VCaP (cell line): ENCODE data around the gene PWWP2B.

ENCODE experiments used
- H3K27ac ChIP-seq: fragments of 450-650 bp; 2 replicates; pipeline ENCODE4 v1.5.1; 2017
- CTCF ChIP-seq: fragments of 450-650 bp; conservative IDR thresholded peaks from 2 replicates; pipeline ENCODE4 v1.5.1; 2017; ENCODE audit warnings: mild to moderate bottlenecking, moderate library complexity

PWWP2B gene

DNA sequence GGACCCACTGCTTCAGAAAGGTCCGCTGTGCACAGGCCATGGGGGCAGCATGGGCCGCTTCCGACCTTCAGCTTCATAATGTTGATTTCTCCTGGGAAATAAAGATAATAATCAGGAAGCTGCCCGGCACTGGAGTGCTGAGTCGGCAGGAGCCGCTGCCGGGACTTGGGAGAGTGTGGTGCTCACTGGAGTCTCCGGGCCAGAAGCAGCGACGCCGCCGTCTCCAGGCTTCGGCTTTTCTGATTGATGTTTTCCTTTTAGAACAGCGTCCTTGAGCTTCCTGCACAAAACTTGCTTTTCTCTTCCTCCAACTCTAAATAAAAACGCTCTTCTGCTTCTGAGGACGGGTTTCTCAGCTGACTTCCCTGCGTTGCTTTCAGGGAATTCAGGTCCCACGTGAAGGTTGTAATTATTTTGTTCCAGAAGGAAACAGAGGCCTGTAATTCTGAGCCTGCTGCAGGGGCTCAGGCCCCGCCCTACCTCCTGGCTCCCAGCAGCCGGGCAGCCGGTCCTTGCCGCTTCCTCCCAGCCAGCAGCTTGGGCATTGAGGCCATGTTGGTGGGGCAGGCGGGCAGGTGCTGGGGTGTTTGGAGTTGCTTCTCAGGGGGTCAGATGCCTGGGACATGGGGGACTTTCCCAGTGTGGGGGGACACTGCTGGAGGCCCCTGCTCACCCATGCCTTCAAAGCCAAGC lies 14.7 kb downstream of the PWWP2B start:
- no peak for TF ChIP-seq CTCF
- H3K27ac ChIP-seq: peak overlapping the region; percentile 99

- TF ChIP-seq CTCF: no peak
- H3K27ac ChIP-seq: peak overlapping the region; percentile 99
These were observed 15.6 kb downstream of the PWWP2B start for GRCh38 chr10:132412316-132413192.

DNA sequence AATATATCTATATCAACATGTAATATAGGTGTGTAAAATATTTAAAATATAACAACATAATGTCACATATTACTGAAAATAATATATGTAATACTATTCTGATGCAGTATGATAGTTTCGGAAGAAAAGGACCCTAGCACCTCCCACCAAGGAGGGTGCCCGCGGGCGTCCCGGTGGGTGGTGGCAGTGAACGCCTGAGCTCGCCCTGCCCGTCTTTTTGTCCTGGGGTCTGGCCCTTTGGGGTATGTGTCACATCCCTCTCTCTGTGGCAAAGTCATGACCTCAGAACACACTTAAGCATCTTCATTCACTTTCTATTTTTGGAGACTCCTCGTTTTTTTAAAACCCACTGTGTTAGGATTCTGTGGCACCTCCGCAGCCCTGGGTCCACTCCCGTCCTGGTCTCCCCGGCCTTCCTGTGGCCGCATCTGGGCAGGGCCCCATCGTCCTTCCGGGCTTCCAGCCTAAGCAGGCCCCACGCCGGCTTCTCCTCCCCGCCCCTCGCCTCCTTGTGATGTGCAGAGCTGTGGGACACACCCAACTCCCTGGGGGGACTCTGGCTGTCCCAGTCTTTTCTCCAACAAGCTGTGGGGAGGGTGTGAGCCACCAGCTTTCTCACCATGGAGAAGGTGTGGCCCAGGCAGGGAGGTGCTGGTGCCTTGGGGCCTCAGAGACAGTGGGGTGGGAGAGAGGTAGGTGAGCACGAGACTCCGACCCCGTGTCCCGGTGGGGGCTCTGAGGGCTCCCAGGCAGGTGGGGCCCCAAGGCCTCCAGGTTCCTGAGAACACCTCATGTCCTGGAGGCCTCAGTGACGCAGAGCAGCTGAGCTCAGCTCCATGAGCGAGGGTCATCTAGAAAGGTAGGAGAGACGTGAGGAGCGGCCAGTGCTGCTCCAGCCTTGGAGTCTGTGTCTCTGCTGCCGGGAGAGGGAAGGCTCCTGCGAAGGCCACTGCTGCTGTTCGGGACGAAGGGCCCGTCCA lies 16.5 kb downstream of the PWWP2B start:
- TF ChIP-seq CTCF: no peak
- peak overlapping the region; percentile 99 for H3K27ac ChIP-seq

DNA sequence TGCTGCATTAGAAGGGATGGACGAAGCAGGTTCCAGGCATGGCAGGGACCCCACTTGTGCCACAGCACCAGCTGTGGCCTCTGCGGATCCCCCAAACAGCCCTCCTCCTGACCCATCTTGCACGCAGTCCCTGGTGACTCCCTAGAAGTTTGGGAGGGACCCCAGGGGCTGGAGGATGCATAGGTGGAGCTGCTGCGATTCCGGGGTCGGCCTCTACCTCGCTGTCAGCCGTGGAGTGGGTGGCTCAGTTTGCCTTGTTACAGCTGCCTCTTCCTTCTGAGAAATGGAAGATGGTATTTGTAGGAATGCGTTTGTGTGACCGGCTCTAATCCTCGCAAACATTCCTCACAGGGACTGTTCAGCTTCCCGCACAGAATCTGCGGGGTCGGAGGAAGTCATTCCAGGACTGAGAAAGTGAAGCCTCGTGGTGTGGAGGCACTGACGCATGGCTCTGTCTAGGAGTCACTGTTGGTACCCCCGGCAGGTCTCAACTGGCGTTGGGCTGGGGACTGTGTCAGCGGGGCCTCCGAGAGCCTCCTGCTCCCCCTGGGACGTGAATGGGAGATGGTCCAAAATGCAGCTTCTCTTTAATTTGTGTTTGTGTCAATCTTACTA lies 17.5 kb downstream of the PWWP2B start:
- peak overlapping the region; percentile 99 for H3K27ac ChIP-seq
- no peak for TF ChIP-seq CTCF

DNA sequence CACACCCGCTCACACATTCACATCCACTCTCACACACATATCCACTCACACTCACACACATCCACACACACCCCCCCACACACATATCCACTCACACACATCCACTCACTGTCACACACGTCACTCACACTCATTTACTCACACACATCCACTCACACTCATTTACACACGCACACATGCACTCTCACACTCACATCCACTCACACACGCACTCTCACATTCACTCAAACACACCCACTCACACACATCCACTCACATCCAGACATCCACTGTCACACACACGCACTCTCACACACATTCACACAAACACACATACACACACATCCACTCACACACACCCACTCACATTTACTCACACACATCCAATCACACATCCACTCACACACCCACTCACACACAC lies 18.3 kb downstream of the PWWP2B start:
- TF ChIP-seq CTCF: no peak
- H3K27ac ChIP-seq: peak overlapping the region; percentile 99

- no peak for TF ChIP-seq CTCF
- peak overlapping the region; percentile 99 for H3K27ac ChIP-seq
These were observed 19.0 kb downstream of the PWWP2B start for GRCh38 chr10:132415956-132416355.
